ENCODE results near the gene ST6GALNAC3.

DNA sequence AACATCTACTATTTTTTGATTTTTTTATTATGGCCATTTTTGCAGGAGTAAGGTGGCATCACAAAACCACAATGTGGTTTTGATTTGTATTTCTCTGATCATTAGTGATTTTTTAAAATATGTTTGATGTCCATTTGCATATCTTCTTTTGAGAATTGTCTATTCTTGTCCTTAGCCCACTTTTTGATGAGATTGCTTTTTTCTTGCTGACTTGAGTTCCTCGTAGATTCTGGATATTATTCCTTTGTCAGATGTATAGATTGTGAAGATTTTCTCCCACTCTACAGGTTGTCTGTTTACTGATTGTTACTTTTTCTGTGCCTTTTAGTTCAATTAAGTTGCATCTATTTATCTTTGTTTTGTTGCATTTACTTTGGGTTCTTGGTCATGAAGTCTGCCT, 375.7 kb downstream of the ST6GALNAC3 start:
- TF ChIP-seq, protein P1, sequence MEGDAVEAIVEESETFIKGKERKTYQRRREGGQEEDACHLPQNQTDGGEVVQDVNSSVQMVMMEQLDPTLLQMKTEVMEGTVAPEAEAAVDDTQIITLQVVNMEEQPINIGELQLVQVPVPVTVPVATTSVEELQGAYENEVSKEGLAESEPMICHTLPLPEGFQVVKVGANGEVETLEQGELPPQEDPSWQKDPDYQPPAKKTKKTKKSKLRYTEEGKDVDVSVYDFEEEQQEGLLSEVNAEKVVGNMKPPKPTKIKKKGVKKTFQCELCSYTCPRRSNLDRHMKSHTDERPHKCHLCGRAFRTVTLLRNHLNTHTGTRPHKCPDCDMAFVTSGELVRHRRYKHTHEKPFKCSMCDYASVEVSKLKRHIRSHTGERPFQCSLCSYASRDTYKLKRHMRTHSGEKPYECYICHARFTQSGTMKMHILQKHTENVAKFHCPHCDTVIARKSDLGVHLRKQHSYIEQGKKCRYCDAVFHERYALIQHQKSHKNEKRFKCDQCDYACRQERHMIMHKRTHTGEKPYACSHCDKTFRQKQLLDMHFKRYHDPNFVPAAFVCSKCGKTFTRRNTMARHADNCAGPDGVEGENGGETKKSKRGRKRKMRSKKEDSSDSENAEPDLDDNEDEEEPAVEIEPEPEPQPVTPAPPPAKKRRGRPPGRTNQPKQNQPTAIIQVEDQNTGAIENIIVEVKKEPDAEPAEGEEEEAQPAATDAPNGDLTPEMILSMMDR (IDR thresholded peaks at IDR 0.05; ENCODE audit: low read length), result no peak
- TF ChIP-seq EZH2 (optimal IDR thresholded peaks at IDR 0.05; ENCODE audit: low read depth, low read length) (no peak), EZH2phosphoT487 (IDR thresholded peaks at IDR 0.05; ENCODE audit: low read length) (no peak)

All from MM.1S (cell line).